ENCODE measurements around the gene DCST1.
A peak's percentile ranks its signal among the peaks of the same experiment; 100 is the strongest.

DCST1 gene

GRCh38 chr1:155083052-155083541 is 49.5 kb downstream of the DCST1 start:
- DNase-seq (ENCODE audit: low spot score) = no peak
- TF ChIP-seq CTCF (IDR thresholded peaks at IDR 0.05; ENCODE audit: extremely low read depth, insufficient read depth, missing control alignments) = no peak
- in situ Hi-C loops (cut with MboI; ENCODE audit: low pct_unique_long_range_greater_than_20kb, low sequenced_read_pairs, unreplicated experiment) = no loop called here

- in situ Hi-C loops (cut with MboI; ENCODE audit: low pct_unique_long_range_greater_than_20kb, low sequenced_read_pairs, unreplicated experiment) = no loop called here
- TF ChIP-seq CTCF (IDR thresholded peaks at IDR 0.05; ENCODE audit: extremely low read depth, insufficient read depth, missing control alignments) = peak; percentile 31
- DNase-seq (ENCODE audit: low spot score) = no peak
Observed at GRCh38 chr1:155083865-155084721, 50.5 kb downstream of the DCST1 start.

GRCh38 chr1:155084722-155085503 is 51.3 kb downstream of the DCST1 start:
- peak; percentile 97 for DNase-seq (ENCODE audit: low spot score)
- peak; percentile 96 for TF ChIP-seq CTCF (IDR thresholded peaks at IDR 0.05; ENCODE audit: extremely low read depth, insufficient read depth, missing control alignments)
- in situ Hi-C loops (cut with MboI; ENCODE audit: low pct_unique_long_range_greater_than_20kb, low sequenced_read_pairs, unreplicated experiment) = no loop called here

GRCh38 chr1:155085504-155086127 is 52.0 kb downstream of the DCST1 start:
- TF ChIP-seq CTCF (IDR thresholded peaks at IDR 0.05; ENCODE audit: extremely low read depth, insufficient read depth, missing control alignments) = no peak
- no peak for DNase-seq (ENCODE audit: low spot score)
- in situ Hi-C loops (cut with MboI; ENCODE audit: low pct_unique_long_range_greater_than_20kb, low sequenced_read_pairs, unreplicated experiment) = no loop called here

- TF ChIP-seq CTCF (IDR thresholded peaks at IDR 0.05; ENCODE audit: extremely low read depth, insufficient read depth, missing control alignments) = peak; percentile 99
- in situ Hi-C loops (cut with MboI; ENCODE audit: low pct_unique_long_range_greater_than_20kb, low sequenced_read_pairs, unreplicated experiment) = no loop called here
- peak; percentile 88 for DNase-seq (ENCODE audit: low spot score)
Observed at GRCh38 chr1:155086128-155086741, 52.6 kb downstream of the DCST1 start.
